ENCODE data around the gene ID1. TPM values are rescaled to one million over a fixed set of nuclear protein-coding genes. Genes with fewer than 3 reads are reported as not detected.
"Not testable (repeated sequence)": the region's sequence is repeated elsewhere in the genome, so short reads cannot be mapped to it uniquely, and the experiment has no call there.

ID1 gene
- polyA plus RNA-seq, 2 of the 4 experiments (the other 2 are of a cell fraction): 237 to 432 TPM

DNA sequence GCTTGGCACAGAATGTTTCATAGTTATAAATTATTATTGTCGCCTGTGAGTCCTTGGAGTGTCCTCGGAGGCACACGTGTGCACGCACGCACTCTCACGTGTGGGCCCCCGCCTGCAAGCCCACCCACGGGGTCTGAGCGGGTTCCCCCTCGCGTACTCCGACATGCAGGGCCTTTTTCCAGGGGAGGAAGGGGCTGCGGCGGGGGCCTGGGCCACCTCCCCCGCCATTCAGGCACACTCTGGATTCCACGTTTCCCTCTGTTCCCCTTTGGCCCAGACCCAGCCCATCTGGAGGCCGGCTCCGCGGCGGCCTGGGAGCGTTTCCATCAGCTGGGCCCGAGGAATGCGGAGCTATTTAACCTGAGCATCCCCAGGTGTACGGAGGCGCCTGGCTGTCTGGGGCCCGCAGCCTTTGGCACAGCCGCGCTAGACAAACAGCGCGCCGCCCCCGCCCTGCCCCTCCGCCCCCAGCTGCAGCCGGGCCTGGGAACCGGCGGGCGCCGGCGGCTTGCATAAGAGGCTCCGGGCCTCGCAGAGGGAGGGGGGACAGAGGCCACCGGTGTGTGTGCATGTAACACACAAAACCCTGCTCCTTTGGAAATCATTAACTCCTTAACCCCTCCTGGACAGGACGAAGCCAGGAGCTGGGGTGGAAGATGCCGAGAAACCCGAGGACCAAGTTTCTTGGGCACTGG is 3.3 kb downstream of the ID1 start (continued):
- TF ChIP-seq SREBF2 (IDR thresholded peaks at IDR 0.05) (no peak), MAFK (IDR thresholded peaks at IDR 0.05; ENCODE audit: partially characterized antibody) (no peak), KDM1A (IDR thresholded peaks at IDR 0.05; ENCODE audit: low read depth) (no peak), EHMT2 (IDR thresholded peaks at IDR 0.05; ENCODE audit: low read depth) (no peak), TFCP2L1 (CRISPR knock-in tag; IDR thresholded peaks at IDR 0.05) (peak; percentile 95), GATA3 (IDR thresholded peaks at IDR 0.05; ENCODE audit: borderline replicate concordance) (peak; percentile 96), JUNB (IDR thresholded peaks at IDR 0.05) (peak; percentile 65), ESRRA (IDR thresholded peaks at IDR 0.05; ENCODE audit: borderline replicate concordance, low read length) (peak; percentile 68), MYC (IDR thresholded peaks at IDR 0.05; ENCODE audit: borderline replicate concordance, low read length) (peak; percentile 78; the same call in 1 of the 2 replicates), KDM5A (IDR thresholded peaks at IDR 0.05) (no peak), TP53 (CRISPR knock-in tag; IDR thresholded peaks at IDR 0.05) (peak; percentile 97), NFE2L2 (conservative IDR thresholded peaks at IDR 0.05; ENCODE audit: low read length) (no peak)
- TF ChIP-seq, protein P1, sequence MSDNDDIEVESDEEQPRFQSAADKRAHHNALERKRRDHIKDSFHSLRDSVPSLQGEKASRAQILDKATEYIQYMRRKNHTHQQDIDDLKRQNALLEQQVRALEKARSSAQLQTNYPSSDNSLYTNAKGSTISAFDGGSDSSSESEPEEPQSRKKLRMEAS (IDR thresholded peaks at IDR 0.05): peak; percentile 95
- TF ChIP-seq, protein P2, sequence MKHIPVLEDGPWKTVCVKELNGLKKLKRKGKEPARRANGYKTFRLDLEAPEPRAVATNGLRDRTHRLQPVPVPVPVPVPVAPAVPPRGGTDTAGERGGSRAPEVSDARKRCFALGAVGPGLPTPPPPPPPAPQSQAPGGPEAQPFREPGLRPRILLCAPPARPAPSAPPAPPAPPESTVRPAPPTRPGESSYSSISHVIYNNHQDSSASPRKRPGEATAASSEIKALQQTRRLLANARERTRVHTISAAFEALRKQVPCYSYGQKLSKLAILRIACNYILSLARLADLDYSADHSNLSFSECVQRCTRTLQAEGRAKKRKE (CRISPR knock-in tag; IDR thresholded peaks at IDR 0.05; ENCODE audit: low read depth): peak; percentile 54; the same call in 1 of the 2 replicates

DNA sequence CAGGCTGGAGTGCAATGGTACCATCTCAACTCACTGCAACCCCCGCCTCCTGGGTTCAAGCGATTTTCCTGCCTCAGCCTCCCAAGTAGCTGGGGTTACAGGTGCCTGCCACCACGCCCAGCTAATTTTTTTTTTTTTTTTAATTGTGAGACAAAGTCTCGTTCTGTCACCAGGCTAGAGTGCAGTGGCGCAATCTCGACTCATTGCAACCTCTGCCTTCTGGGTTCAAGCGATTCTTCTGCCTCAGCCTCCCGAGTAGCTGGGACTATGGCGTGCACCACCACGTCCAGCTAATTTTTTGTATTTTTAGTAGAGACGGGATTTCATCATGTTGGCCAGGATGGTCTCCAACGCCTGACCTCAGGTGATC is 7.2 kb downstream of the ID1 start:
- DNase-seq (ENCODE audit: low read depth in 1 of 2, low spot score in 1 of 2); FAIRE-seq; ATAC-seq; H3K4me3 ChIP-seq; H3K9me3 ChIP-seq: not testable (repeated sequence)
- H3K4me2 ChIP-seq: peak overlapping the region; percentile 50
- H3K27ac ChIP-seq: peak overlapping the region; percentile 97 to 98
- peaks cover 49% of the 10 kb centered on the region for H3K4me1 ChIP-seq
- ChIA-PET POLR2A (interaction anchor here (0.7 to 4.0 kb wide), 11 partner anchors 8 to 111 kb away, joined by 3 to 70 read pairs (median 14); partner anchors contain the start of gene ID1), CTCF (interaction anchor here (0.6 to 25.0 kb wide), 49 partner anchors 8 to 167 kb away, joined by 3 to 966 read pairs (median 7); partner anchors contain the start of genes BCL2L1 and ID1)
- 74% methylated on average over 12 of the region's 12 CpGs for WGBS (ENCODE audit: missing lambda C conversion rate)

DNA sequence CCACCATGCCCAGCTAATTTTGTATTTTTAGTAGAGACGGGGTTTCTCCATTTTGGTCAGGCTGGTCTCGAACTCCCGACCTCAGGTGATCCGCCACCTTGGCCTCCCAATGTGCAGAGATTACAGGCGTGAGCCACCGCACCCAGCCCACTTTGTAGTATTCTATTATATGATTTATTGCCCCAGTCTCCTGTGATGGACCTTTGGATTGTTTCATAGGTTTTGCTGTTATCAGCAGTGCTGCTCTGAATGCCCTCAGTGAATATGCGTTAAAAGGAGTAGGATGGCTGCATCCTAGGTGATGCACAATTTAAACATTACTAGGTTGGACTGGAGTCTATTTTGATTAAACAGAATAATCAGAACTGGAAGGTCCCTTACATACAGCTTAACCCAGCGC is 10.3 kb downstream of the ID1 start:
- FAIRE-seq (no peak), DNase-seq (ENCODE audit: low read depth in 1 of 2, low spot score in 1 of 2) (no peak), ATAC-seq (no peak)
- ChIA-PET CTCF (interaction anchor here (0.8 to 25.0 kb wide), 4 partner anchors 12 to 61 kb away, joined by 3 to 966 read pairs (median 482); partner anchors contain the start of gene ID1), POLR2A (interaction anchor here (0.7 kb wide), 1 partner anchor 53 kb away, joined by 3 read pairs; no protein-coding TSS in a partner anchor)
- Histone ChIP-seq H3K4me1 (peaks cover 22% of the 10 kb centered on the region), H3K9me3 (no peaks in the 10 kb centered on the region), H3K4me2 (no peak overlapping the region), H3K27ac (no peak overlapping the region), H3K4me3 (no peak overlapping the region)
- TF ChIP-seq RCOR1 (IDR thresholded peaks at IDR 0.05; ENCODE audit: low read depth, low read length) (no peak), JUN (IDR thresholded peaks at IDR 0.05) (no peak), CHD2 (IDR thresholded peaks at IDR 0.05; ENCODE audit: low read length, partially characterized antibody) (no peak), SREBF2 (IDR thresholded peaks at IDR 0.05) (no peak), POLR2A (IDR thresholded peaks at IDR 0.05; ENCODE audit: low read length) (no peak), RARB (CRISPR knock-in tag; IDR thresholded peaks at IDR 0.05) (no peak)
- TF ChIP-seq, protein P1 (IDR thresholded peaks at IDR 0.05): no peak
- TF ChIP-seq, protein P3, sequence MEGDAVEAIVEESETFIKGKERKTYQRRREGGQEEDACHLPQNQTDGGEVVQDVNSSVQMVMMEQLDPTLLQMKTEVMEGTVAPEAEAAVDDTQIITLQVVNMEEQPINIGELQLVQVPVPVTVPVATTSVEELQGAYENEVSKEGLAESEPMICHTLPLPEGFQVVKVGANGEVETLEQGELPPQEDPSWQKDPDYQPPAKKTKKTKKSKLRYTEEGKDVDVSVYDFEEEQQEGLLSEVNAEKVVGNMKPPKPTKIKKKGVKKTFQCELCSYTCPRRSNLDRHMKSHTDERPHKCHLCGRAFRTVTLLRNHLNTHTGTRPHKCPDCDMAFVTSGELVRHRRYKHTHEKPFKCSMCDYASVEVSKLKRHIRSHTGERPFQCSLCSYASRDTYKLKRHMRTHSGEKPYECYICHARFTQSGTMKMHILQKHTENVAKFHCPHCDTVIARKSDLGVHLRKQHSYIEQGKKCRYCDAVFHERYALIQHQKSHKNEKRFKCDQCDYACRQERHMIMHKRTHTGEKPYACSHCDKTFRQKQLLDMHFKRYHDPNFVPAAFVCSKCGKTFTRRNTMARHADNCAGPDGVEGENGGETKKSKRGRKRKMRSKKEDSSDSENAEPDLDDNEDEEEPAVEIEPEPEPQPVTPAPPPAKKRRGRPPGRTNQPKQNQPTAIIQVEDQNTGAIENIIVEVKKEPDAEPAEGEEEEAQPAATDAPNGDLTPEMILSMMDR (IDR thresholded peaks at IDR 0.05): no peak
- WGBS (ENCODE audit: missing lambda C conversion rate): 89% methylated on average over 8 of the region's 8 CpGs

Measured in A549 (cell line).